Measurements from ENCODE around the gene CCND1.
"Not testable (repeated sequence)": the region's sequence is repeated elsewhere in the genome, so short reads cannot be mapped to it uniquely, and the experiment has no call there.

CCND1 gene

GRCh38 chr11:69689484-69690319, 48.7 kb downstream of the CCND1 start:
- no peak for DNase-seq (ENCODE audit: low read depth in 2 of 2)

- no peak for DNase-seq (ENCODE audit: low read depth in 2 of 2)
These were observed 50.5 kb downstream of the CCND1 start for GRCh38 chr11:69691463-69691862.

DNA sequence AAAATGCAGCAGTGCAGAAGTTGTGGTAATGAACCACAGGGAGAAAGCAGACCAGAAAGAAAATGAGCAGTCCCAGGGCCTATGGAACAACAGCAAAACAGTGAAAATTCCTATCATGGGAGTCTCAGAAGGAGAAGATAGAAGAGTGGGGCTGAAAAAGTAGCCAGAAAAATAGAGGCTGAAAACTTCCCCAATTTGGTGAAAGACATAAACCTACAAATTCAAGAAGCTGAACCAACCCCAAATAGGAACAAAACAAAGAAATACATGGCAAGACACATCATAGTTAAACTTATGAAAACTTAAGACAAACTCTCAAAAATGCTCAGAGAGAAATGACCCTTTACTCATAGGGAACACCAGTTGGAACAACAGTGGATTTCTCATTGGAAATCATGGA, 51.5 kb downstream of the CCND1 start:
- DNase-seq (ENCODE audit: low read depth in 2 of 2): no peak

DNA sequence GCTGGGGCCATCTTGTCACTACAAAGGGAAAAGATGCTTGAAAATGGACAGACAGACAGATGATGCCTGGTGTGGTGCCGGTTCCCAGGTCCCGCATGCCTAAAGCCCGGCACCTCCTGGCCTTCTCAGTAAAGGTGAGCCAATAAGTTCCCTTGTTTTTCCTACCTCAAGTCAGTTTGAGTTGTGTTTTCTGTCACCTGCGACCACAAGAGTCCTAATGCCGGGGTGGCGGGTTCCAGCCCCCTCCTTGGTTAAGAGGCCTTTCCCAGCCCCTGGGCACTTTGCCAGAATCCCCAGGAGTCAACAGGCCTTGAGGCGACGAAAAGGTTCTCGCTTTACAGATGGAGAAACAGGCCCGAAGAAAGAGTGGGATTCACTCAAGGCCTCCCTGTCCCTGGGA, 53.8 kb downstream of the CCND1 start:
- DNase-seq (ENCODE audit: low read depth in 2 of 2): no peak

GRCh38 chr11:69695581-69695980, 54.6 kb downstream of the CCND1 start:
- no peak for DNase-seq (ENCODE audit: low read depth in 2 of 2)

DNA sequence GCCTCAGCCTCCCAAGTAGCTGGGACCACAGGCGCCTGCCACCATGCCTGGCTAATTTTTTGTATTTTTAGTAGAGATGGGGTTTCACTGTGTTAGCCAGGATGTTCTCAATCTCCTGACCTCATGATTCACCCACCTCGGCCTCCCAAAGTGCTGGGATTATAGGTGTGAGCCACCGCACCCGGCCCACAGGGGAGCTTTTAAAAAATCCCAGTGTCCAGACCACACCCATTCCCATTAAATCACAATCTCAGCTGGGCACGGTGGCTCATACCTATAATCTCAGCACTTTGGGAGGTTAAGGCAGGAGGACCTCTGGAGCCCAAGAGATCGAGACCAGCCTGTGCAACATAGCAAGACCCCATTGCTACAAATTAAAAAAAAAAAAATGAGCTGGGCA, 55.0 kb downstream of the CCND1 start:
- not testable (repeated sequence) for DNase-seq (ENCODE audit: low read depth in 2 of 2)

GRCh38 chr11:69696749-69697468, 56.0 kb downstream of the CCND1 start:
- no peak for DNase-seq (ENCODE audit: low read depth in 2 of 2)

DNA sequence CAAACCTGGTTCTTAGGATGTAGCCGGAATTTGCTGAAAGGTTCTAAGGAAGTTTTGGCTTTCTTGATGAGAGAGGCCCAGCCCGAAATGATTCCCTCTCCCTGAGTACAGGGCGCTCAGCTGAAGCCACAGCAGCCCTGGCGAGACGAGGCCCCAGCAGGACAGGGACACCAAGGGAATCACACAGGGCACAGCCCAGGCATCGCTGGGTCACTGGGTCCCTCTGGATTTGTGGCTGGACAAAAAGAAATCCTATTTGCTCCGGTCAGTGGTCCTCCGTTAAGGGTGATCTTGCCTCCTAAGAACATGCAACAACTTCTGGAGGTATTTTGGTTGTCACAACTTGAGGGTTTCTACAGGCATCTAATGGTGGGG, 56.5 kb downstream of the CCND1 start:
- DNase-seq (ENCODE audit: low read depth in 2 of 2): no peak

- DNase-seq (ENCODE audit: low read depth in 2 of 2): no peak
These were observed 56.9 kb downstream of the CCND1 start for GRCh38 chr11:69697861-69698260.

- no peak for DNase-seq (ENCODE audit: low read depth in 2 of 2)
These were observed 57.4 kb downstream of the CCND1 start for GRCh38 chr11:69698362-69698761.

DNA sequence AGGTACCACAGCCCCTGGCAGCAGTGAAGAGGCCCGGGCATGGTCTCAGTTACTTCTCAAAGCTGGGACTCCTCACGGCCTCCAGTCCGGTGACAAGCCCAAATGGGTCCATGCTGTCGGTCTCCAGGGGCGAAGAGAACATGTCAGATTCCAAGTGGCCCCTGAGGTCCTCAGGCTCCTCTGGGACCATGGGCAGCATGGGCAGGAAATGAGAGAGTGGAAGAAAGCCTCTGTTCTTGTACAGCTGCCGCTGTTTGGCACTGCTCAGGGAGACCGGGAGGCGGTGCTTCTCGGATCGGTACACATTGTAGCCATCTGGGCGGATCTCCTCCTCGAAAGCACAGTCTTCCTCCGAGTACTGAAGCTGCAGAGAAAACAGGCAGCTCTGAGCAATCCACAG, 58.3 kb downstream of the CCND1 start:
- DNase-seq (ENCODE audit: low read depth in 2 of 2): no peak

GRCh38 chr11:69700278-69701140, 59.6 kb downstream of the CCND1 start:
- peak in 1 of 2 experiments; percentile 7 for DNase-seq (ENCODE audit: low read depth in 2 of 2)

DNA sequence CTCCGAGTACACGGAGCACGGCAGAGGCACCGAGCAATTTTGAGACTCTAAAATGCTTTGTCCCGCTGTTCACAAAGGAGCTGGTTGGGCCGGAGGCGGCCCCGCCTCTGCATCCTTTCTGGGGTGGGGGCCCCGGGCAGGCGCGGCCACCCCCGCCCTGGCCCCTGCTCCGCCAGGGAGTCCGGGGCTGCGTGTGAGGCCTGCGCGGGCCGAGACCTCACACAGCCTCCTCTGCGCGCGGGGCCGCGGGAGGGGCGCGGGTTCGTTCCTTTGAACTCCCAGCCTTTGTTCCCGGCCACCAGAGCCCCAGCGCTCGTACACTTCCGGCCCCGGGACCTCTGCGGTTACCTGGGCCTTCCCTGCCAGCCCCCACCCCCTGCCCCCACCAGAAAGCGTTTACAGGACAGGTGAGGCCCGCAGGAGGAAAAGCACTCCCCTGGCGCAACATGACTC, 61.3 kb downstream of the CCND1 start:
- DNase-seq (ENCODE audit: low read depth in 2 of 2): no peak

- no peak for DNase-seq (ENCODE audit: low read depth in 2 of 2)
These were observed 62.0 kb downstream of the CCND1 start for GRCh38 chr11:69702769-69703452.

- DNase-seq (ENCODE audit: low read depth in 2 of 2): no peak
These were observed 62.5 kb downstream of the CCND1 start for GRCh38 chr11:69703453-69703767.
